GM21529 (cell line): ENCODE data around the gene LGALS3.

Experiments
- ATAC-seq: cut with Tn5 transposase; IDR thresholded peaks from one replicate; pipeline ENCODE4 v1.9.1; 2021; ENCODE audit not compliant: unreplicated experiment

Gene LGALS3

GRCh38 chr14:55114720-55115119 lies 14.3 kb upstream of the LGALS3 start:
- no peak for ATAC-seq

GRCh38 chr14:55115460-55115859 lies 13.6 kb upstream of the LGALS3 start:
- ATAC-seq, result no peak

- no peak for ATAC-seq
Observed at GRCh38 chr14:55115861-55116245, 13.2 kb upstream of the LGALS3 start.

- no peak for ATAC-seq
Observed at GRCh38 chr14:55116246-55117030, 12.6 kb upstream of the LGALS3 start.

- no peak for ATAC-seq
Observed at GRCh38 chr14:55117803-55118441, 11.1 kb upstream of the LGALS3 start.

GRCh38 chr14:55118761-55119160 lies 10.3 kb upstream of the LGALS3 start:
- ATAC-seq, result no peak

GRCh38 chr14:55120571-55121495 lies 8.2 kb upstream of the LGALS3 start:
- no peak for ATAC-seq

GRCh38 chr14:55121628-55122439 lies 7.2 kb upstream of the LGALS3 start:
- no peak for ATAC-seq

- ATAC-seq, result no peak
Observed at GRCh38 chr14:55122440-55122986, 6.5 kb upstream of the LGALS3 start.

GRCh38 chr14:55123101-55123500 lies 6.0 kb upstream of the LGALS3 start:
- ATAC-seq, result no peak

- no peak for ATAC-seq
Observed at GRCh38 chr14:55123852-55124639, 5.0 kb upstream of the LGALS3 start.

GRCh38 chr14:55124774-55125386 lies 4.2 kb upstream of the LGALS3 start:
- no peak for ATAC-seq

GRCh38 chr14:55125403-55125802 lies 3.6 kb upstream of the LGALS3 start:
- ATAC-seq, result no peak

- no peak for ATAC-seq
Observed at GRCh38 chr14:55126034-55126433, 3.0 kb upstream of the LGALS3 start.

- ATAC-seq, result no peak
Observed at GRCh38 chr14:55126932-55127459, 2.1 kb upstream of the LGALS3 start.

- ATAC-seq, result no peak
Observed at GRCh38 chr14:55127460-55127951, 1.5 kb upstream of the LGALS3 start.

- ATAC-seq, result no peak
Observed at GRCh38 chr14:55128386-55129085, 516 bp upstream of the LGALS3 start.
